Activated T-helper 1 cell treated with anti-CD3 and anti-CD28 coated beads, Interleukin-12 subunit alpha, Interleukin-12 subunit beta, Interleukin-2, Interleukin-4 antibody, amounts not matched to agents 30 ng/mL and 10 ng/mL and 1 ng/mL, durations not matched to agents 14 hours and 24 hours and 36 hours (primary cell): Measurements from ENCODE around the gene MFAP4. TPM values are rescaled to one million over a fixed set of nuclear protein-coding genes. Genes with fewer than 3 reads are reported as not detected.

Experiments used
- DNase-seq: peaks from one replicate; pipeline ENCODE4 v3.0.0; 2021; ENCODE audit warnings: low spot score
- H3K27ac Mint-ChIP-seq: one replicate; pipeline ENCODE4 v1.8.0; 2021; ENCODE audit warnings: mild to moderate bottlenecking, mixed read lengths
- H3K27me3 Mint-ChIP-seq: one replicate; pipeline ENCODE4 v1.8.0; 2022; ENCODE audit warnings: mild to moderate bottlenecking, moderate library complexity, mixed read lengths; ENCODE audit not compliant: insufficient read depth
- H3K36me3 Mint-ChIP-seq: one replicate; pipeline ENCODE4 v1.8.0; 2021; ENCODE audit warnings: low read depth, mixed read lengths
- H3K4me1 Mint-ChIP-seq: one replicate; pipeline ENCODE4 v1.8.0; 2021; ENCODE audit warnings: low read depth, mixed read lengths
- H3K4me3 Mint-ChIP-seq: one replicate; pipeline ENCODE4 v1.8.0; 2021; ENCODE audit warnings: mild to moderate bottlenecking, moderate library complexity, mixed read lengths
- H3K9me3 Mint-ChIP-seq: one replicate; pipeline ENCODE4 v1.8.0; 2021; ENCODE audit warnings: mixed read lengths
- intact Hi-C: fragments of 100-400 bp; cut with micrococcal nuclease; formaldehyde crosslinking; loops from one replicate; pipeline ENCODE4 v1.15.1; 2024
- total RNA-seq: library from RNA; stranded (reverse); gene quantifications from 2 replicates; pipeline ENCODE4 v1.2.3, GENCODE V29; 2022

MFAP4 gene
- not detected in 2 replicates for total RNA-seq

- H3K36me3 Mint-ChIP-seq = peaks cover 14% of the 10 kb centered on the region
- no peak within 1 kb of the TSS for H3K27ac Mint-ChIP-seq
These were observed at the start of gene MFAP4 for GRCh38 chr17:19386974-19387920. TSS of gene MFAP4 (minus strand) at chr17:19387190. CDS start at chr17:19387155, 35 bp downstream.

GRCh38 chr17:19433727-19434340, 46.8 kb upstream of the MFAP4 start:
- no peak overlapping the region for H3K27ac Mint-ChIP-seq
- no peaks in the 10 kb centered on the region for H3K9me3 Mint-ChIP-seq
- intact Hi-C loops = no loop called here
- H3K27me3 Mint-ChIP-seq = peaks cover 21% of the 10 kb centered on the region
- no peaks in the 10 kb centered on the region for H3K36me3 Mint-ChIP-seq
- no peaks in the 10 kb centered on the region for H3K4me1 Mint-ChIP-seq
- DNase-seq = no peak
- no peak overlapping the region for H3K4me3 Mint-ChIP-seq

More at GRCh38 chr17:19386974-19387920, at the start of gene MFAP4:
- Mint-ChIP-seq H3K27me3 (peaks cover 23% of the 10 kb centered on the region), H3K4me3 (no peak within 1 kb of the TSS), H3K4me1 (no peaks in the 10 kb centered on the region), H3K9me3 (no peaks in the 10 kb centered on the region)
- DNase-seq = no peak
- intact Hi-C loops = no loop called here

GRCh38 chr17:19433255-19433654, 46.3 kb upstream of the MFAP4 start:
- Mint-ChIP-seq H3K4me1 (no peaks in the 10 kb centered on the region), H3K27ac (no peak overlapping the region), H3K4me3 (no peak overlapping the region), H3K27me3 (peaks cover 15% of the 10 kb centered on the region), H3K36me3 (no peaks in the 10 kb centered on the region), H3K9me3 (no peaks in the 10 kb centered on the region)
- DNase-seq = no peak
- intact Hi-C loops = no loop called here

GRCh38 chr17:19431691-19432090, 44.7 kb upstream of the MFAP4 start:
- Mint-ChIP-seq H3K27me3 (peaks cover 15% of the 10 kb centered on the region), H3K4me3 (no peak overlapping the region), H3K36me3 (no peaks in the 10 kb centered on the region), H3K27ac (no peak overlapping the region), H3K4me1 (no peaks in the 10 kb centered on the region), H3K9me3 (no peaks in the 10 kb centered on the region)
- intact Hi-C loops = no loop called here
- no peak for DNase-seq

GRCh38 chr17:19426631-19427030, 39.6 kb upstream of the MFAP4 start:
- H3K27ac Mint-ChIP-seq = no peak overlapping the region
- intact Hi-C loops = no loop called here

GRCh38 chr17:19424934-19425868, 38.2 kb upstream of the MFAP4 start:
- Mint-ChIP-seq H3K36me3 (no peaks in the 10 kb centered on the region), H3K27me3 (peaks cover 6% of the 10 kb centered on the region)
- intact Hi-C loops = no loop called here

More at GRCh38 chr17:19426631-19427030, 39.6 kb upstream of the MFAP4 start:
- peaks cover 6% of the 10 kb centered on the region for H3K27me3 Mint-ChIP-seq
- H3K36me3 Mint-ChIP-seq = no peaks in the 10 kb centered on the region
- H3K9me3 Mint-ChIP-seq = no peaks in the 10 kb centered on the region
- no peak for DNase-seq
- H3K4me1 Mint-ChIP-seq = no peaks in the 10 kb centered on the region
- no peak overlapping the region for H3K4me3 Mint-ChIP-seq

GRCh38 chr17:19421926-19422325, 34.9 kb upstream of the MFAP4 start:
- DNase-seq = no peak
- Mint-ChIP-seq H3K27me3 (no peaks in the 10 kb centered on the region), H3K9me3 (no peaks in the 10 kb centered on the region)

More at GRCh38 chr17:19424934-19425868, 38.2 kb upstream of the MFAP4 start:
- DNase-seq = no peak
- Mint-ChIP-seq H3K4me3 (no peak overlapping the region), H3K27ac (no peak overlapping the region), H3K4me1 (no peaks in the 10 kb centered on the region), H3K9me3 (no peaks in the 10 kb centered on the region)

GRCh38 chr17:19421219-19421618, 34.2 kb upstream of the MFAP4 start:
- no peaks in the 10 kb centered on the region for H3K36me3 Mint-ChIP-seq
- intact Hi-C loops = no loop called here
- no peaks in the 10 kb centered on the region for H3K27me3 Mint-ChIP-seq
- H3K4me3 Mint-ChIP-seq = no peak overlapping the region
- H3K27ac Mint-ChIP-seq = no peak overlapping the region
- no peak for DNase-seq
- peaks cover 13% of the 10 kb centered on the region for H3K4me1 Mint-ChIP-seq
- no peaks in the 10 kb centered on the region for H3K9me3 Mint-ChIP-seq

More at GRCh38 chr17:19421926-19422325, 34.9 kb upstream of the MFAP4 start:
- Mint-ChIP-seq H3K4me3 (no peak overlapping the region), H3K36me3 (no peaks in the 10 kb centered on the region), H3K27ac (no peak overlapping the region), H3K4me1 (peaks cover 13% of the 10 kb centered on the region)
- intact Hi-C loops = no loop called here

- intact Hi-C loops = no loop called here
- Mint-ChIP-seq H3K27ac (no peak overlapping the region), H3K27me3 (no peaks in the 10 kb centered on the region), H3K36me3 (no peaks in the 10 kb centered on the region), H3K4me3 (no peak overlapping the region), H3K4me1 (peaks cover 13% of the 10 kb centered on the region), H3K9me3 (no peaks in the 10 kb centered on the region)
- no peak for DNase-seq
These were observed 31.4 kb upstream of the MFAP4 start for GRCh38 chr17:19418251-19418992.

GRCh38 chr17:19417611-19418010, 30.6 kb upstream of the MFAP4 start:
- H3K4me1 Mint-ChIP-seq = peaks cover 13% of the 10 kb centered on the region
- no peak for DNase-seq
- intact Hi-C loops = no loop called here
- H3K4me3 Mint-ChIP-seq = no peak overlapping the region
- no peaks in the 10 kb centered on the region for H3K36me3 Mint-ChIP-seq
- no peaks in the 10 kb centered on the region for H3K27me3 Mint-ChIP-seq
- no peak overlapping the region for H3K27ac Mint-ChIP-seq
- H3K9me3 Mint-ChIP-seq = no peaks in the 10 kb centered on the region

GRCh38 chr17:19415806-19416775, 29.1 kb upstream of the MFAP4 start:
- Mint-ChIP-seq H3K9me3 (no peaks in the 10 kb centered on the region), H3K4me1 (peaks cover 13% of the 10 kb centered on the region), H3K4me3 (no peak overlapping the region), H3K27me3 (no peaks in the 10 kb centered on the region), H3K36me3 (no peaks in the 10 kb centered on the region), H3K27ac (no peak overlapping the region)
- intact Hi-C loops = no loop called here
- DNase-seq = no peak
